ENCODE results near the gene PDSS2. TPM values are rescaled to one million over a fixed set of nuclear protein-coding genes. Genes with fewer than 3 reads are reported as not detected.
"Not testable (repeated sequence)": the region's sequence is repeated elsewhere in the genome, so short reads cannot be mapped to it uniquely, and the experiment has no call there.

Gene PDSS2
- total and polyA plus RNA-seq, 2 of the 8 experiments (the other 6 are each of a cell fraction or from before 2014, with no cell fraction given), result 10.7 to 16.1 TPM

DNA sequence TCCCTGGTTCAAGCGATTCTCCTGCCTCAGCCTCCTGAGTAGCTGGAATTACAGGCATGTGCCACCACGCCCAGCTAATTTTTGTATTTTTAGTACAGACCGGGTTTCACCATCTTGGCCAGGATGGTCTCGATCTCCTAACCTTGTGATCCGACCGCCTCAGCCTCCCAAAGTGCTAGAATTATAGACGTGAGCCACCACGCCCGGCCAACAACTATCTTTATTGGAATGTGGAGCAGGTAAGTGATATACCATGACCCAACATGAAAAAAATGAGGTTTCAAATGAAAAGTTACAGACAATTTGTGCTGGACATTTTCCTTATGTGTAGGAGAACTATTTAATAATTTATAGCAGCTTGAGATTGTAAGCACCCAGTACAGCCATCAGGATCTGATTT is 340.8 kb downstream of the PDSS2 start:
- H3K56ac ChIP-seq (replicated peaks; ENCODE audit: insufficient read length, low read depth, low read length); H3K27me3 ChIP-seq (replicated peaks in 1 of 4; ENCODE audit: control insufficient read depth in 3 of 4, extremely low read depth in 1 of 4, insufficient read depth in 3 of 4, low read length in 3 of 4); H3K4ac ChIP-seq (replicated peaks; ENCODE audit: insufficient read length, low read depth, low read length); H3K9me3 ChIP-seq (ENCODE audit: insufficient read depth in 2 of 2, low read depth in 1 of 2, low read length in 1 of 2); H3K27ac ChIP-seq (ENCODE audit: low read depth, low read length); H4K8ac ChIP-seq (ENCODE audit: extremely low read depth, insufficient read depth, low read length); H3K9ac ChIP-seq (replicated peaks in 1 of 4; ENCODE audit: extremely low read depth in 1 of 4, low read depth in 3 of 4, low read length in 3 of 4); H3K23ac ChIP-seq (ENCODE audit: insufficient read length); H3K23me2 ChIP-seq (ENCODE audit: low read depth, low read length); H4K20me1 ChIP-seq (replicated peaks in 1 of 2; ENCODE audit: control insufficient read depth in 1 of 2, insufficient read depth in 2 of 2, low read length in 2 of 2); H3K36me3 ChIP-seq (ENCODE audit: control insufficient read depth in 2 of 4, insufficient read depth in 4 of 4, low read length in 3 of 4); H3K79me1 ChIP-seq (ENCODE audit: low read depth, low read length); H3K79me2 ChIP-seq (ENCODE audit: control insufficient read depth in 1 of 2, insufficient read depth in 2 of 2, low read length in 2 of 2); H3K4me3 ChIP-seq (ENCODE audit: extremely low read depth in 1 of 4, insufficient read depth in 2 of 4, low read depth in 3 of 4, low read length in 4 of 4); DNase-seq (ENCODE audit: low read depth in 1 of 2, low spot score in 2 of 2); FAIRE-seq; H2BK12ac ChIP-seq (ENCODE audit: low read depth, low read length); H3K14ac ChIP-seq (ENCODE audit: insufficient read length); H2BK15ac ChIP-seq (ENCODE audit: low read length); H4K91ac ChIP-seq (replicated peaks; ENCODE audit: insufficient read length, low read length); H2AFZ ChIP-seq (ENCODE audit: low read length); H3K4me2 ChIP-seq (ENCODE audit: insufficient read depth in 1 of 2, low read depth in 2 of 2, low read length in 2 of 2): not testable (repeated sequence)
- ChIA-PET POLR2A (ENCODE audit: partially characterized antibody) (interaction anchor here (0.9 to 5.2 kb wide), 2 partner anchors 12 to 28 kb away, joined by 3 to 53 read pairs; no protein-coding TSS in a partner anchor), CTCF (ENCODE audit: partially characterized antibody) (interaction anchor here (1.0 to 1.3 kb wide), 2 partner anchors 14 to 35 kb away, joined by 3 to 7 read pairs; no protein-coding TSS in a partner anchor)
- 89% methylated on average over 9 of the region's 9 CpGs; no CpG with 5 or more reads in 1 of the 2 experiments for WGBS, 2 experiments (ENCODE audit: extremely low coverage in 1 of 2, insufficient coverage in 1 of 2, insufficient read length in 1 of 2, insufficient replicate concordance in 2 of 2, low coverage in 1 of 2, low lambda C conversion rate in 2 of 2, missing lambda C conversion rate in 1 of 2)
- Histone ChIP-seq H2BK120ac (replicated peaks; ENCODE audit: low read depth, low read length) (peak overlapping the region; percentile 25), H4K5ac (ENCODE audit: insufficient read length, low read depth, low read length) (peak overlapping the region; percentile 95), H3K18ac (ENCODE audit: extremely low read depth, low read length) (peak overlapping the region; percentile 80), H2BK20ac (ENCODE audit: low read length) (peak overlapping the region; percentile 94), H3K4me1 (replicated peaks in 1 of 4; ENCODE audit: control insufficient read depth in 3 of 4, insufficient read depth in 4 of 4, low read length in 3 of 4) (peaks cover 11 to 15% (median 13%) of the 10 kb centered on the region in 4 experiments), H2AK5ac (ENCODE audit: low read depth, low read length) (0 out of 2 replicates have a peak overlapping the region, but pooled peaks have one; percentile 7), H2BK5ac (ENCODE audit: low read depth, low read length) (peak overlapping the region; percentile 88; the same call in 1 of the 2 replicates)
